Uterus (tissue), 2 donors: ENCODE results near the gene RPAP2.

Experiments
- CTCF ChIP-seq, 4 experiments: fragments of 200-600 bp in 2 of 4; fragments of 450-650 bp in 2 of 4; sonication (generic) in 2 of 4; IDR thresholded peaks; one replicate each; pipeline ENCODE4 v1.5.1; 2016 to 2019; ENCODE audit warnings: antibody characterized with exemption in 4 of 4, mild to moderate bottlenecking in 2 of 4, moderate library complexity in 1 of 4
- POLR2A ChIP-seq, 2 donors: fragments of 450-650 bp; IDR thresholded peaks; one replicate each; pipeline ENCODE4 v1.6.1; 2016; ENCODE audit warnings: antibody characterized with exemption in 2 of 2, mild to moderate bottlenecking in 1 of 2, moderate library complexity in 1 of 2

GRCh38 chr1:92446546-92446945 lies 147.7 kb downstream of the RPAP2 start:
- TF ChIP-seq CTCF (IDR thresholded peaks at IDR 0.05) (no peak), POLR2A (IDR thresholded peaks at IDR 0.05) (no peak)
